HG02623 (cell line): Measurements from ENCODE around the gene C16orf95.
"Not testable (repeated sequence)": the region's sequence is repeated elsewhere in the genome, so short reads cannot be mapped to it uniquely, and the experiment has no call there.

ENCODE experiments used
- ATAC-seq: cut with Tn5 transposase; IDR thresholded peaks from one replicate; pipeline ENCODE4 v1.9.1; 2021; ENCODE audit warnings: moderate library complexity; ENCODE audit not compliant: unreplicated experiment

The C16orf95 gene

GRCh38 chr16:87316923-87317749, at the start of gene C16orf95:
Gene C16orf95 (minus strand): TSS chr16:87317392. CDS start chr16:87317242, 150 bp downstream.
- ATAC-seq: peak; percentile 89

- no peak for ATAC-seq
Measured at GRCh38 chr16:87366930-87367329, 49.7 kb upstream of the C16orf95 start.

DNA sequence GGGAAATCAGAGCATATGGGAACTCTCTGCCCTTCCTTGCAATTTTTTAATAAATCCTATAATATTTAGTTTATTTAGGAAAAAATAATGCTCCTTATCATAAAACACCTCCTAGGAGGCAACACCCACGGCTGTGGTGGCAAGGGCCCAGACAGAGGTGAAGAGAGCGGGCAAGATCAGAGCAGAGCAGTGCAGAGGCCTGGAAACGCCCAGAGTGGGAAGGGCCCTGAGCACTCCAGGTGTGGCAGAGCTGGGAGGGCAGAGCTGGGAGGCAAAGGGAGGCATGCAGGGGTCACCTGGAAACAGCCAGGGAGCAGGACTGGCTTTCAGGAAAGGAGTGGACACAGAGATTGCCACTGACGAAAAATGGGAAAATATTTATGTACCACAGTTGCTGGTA, 49.1 kb upstream of the C16orf95 start:
- no peak for ATAC-seq

GRCh38 chr16:87365021-87365713, 48.0 kb upstream of the C16orf95 start:
- ATAC-seq: no peak

DNA sequence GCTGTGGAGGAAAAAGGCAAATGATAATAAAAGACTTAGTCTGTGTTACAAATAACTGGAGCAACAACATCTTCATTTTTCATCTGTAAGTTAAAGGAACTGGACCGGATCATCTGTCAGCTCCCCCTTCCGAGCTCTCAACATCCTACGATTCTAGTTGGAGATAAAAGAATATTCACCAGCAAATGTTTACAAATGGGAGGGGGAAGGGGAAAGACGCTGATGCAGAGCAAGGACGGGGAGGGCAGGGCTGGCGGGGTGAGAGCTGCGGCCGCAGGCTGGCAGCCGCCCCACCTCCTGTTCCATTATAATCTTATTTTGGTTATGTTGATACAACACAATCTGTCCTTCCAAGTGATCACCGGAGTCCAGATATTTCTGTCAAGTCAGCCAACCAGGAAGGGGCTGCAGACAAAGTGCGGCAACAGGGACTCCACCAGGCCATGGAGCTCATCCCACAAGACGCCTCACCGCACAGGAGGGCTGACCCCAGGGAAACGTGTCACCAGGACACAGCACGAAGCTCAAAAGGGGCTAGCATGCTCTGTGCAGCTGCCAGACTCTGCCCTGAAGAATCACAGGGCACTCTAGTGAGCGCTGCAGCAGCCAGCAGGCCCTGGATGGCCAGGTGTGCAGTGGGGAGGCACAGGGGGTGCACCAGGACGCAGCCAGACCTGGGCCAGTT, 46.7 kb upstream of the C16orf95 start:
- no peak for ATAC-seq

DNA sequence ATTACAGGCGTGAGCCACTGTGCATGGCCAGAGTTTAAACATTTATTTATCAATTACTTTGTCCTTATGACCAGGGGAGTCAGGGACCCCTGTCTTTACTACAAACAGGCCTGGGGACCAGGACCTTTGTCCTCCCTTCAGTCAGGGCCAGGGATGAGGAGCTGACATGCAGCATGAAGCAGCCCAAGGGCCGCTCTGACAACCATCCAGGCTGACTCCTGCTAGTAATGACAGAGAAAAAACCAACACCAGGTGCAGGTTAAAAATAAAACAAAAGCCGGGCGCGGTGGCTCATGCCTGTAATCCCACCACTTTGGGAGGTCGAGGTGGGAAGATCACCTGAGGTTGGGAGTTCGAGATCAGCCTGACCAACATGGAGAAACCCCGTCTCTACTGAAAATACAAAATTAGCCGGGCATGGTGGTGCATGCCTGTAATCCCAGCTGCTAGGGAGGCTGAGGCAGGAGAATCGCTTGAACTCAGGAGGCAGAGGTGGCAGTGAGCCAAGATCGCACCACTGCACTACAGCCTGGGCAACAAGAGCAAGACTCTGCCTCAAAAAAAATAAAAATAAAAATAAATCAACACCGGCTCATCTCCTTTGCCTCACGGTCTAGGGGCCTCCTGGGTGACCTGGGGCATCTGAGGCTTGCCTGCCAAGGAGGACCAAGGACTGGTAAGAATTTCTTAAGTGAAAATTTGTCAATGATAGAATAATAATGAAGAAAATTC, 45.8 kb upstream of the C16orf95 start:
- not testable (repeated sequence) for ATAC-seq

DNA sequence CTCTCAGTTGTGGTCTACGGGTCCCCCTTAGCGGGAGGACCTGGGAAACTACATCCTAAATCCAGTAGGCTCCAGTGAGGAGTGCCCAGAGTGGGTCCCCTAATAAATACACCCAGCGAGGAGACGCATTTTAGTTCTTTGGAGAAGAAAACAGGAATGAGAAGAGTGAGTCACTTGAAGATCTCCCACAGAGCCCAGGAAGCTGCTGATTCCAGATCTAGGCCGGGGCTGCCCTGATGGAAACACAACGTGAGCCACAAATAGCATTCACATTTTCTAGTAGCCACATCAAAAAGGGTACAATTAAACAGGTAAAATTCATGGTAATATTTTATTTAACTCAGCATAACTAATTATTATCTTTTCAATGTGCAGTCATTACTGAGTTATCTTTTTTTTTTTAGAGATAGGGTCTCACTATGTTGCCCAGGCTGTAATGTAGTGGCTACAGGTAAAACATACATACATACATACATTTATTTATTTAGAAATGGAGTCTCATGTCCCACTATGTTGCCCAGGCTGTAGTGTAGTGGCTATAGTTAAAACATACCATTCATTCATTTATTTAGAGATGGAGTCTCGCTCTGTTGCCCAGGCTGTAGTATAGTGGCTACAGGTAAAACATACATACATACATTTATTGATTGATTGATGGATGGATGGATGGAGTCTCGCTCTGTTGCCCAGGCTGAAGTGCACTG, 44.9 kb upstream of the C16orf95 start:
- ATAC-seq: no peak

- ATAC-seq: no peak
Measured at GRCh38 chr16:87360862-87361610, 43.8 kb upstream of the C16orf95 start.

DNA sequence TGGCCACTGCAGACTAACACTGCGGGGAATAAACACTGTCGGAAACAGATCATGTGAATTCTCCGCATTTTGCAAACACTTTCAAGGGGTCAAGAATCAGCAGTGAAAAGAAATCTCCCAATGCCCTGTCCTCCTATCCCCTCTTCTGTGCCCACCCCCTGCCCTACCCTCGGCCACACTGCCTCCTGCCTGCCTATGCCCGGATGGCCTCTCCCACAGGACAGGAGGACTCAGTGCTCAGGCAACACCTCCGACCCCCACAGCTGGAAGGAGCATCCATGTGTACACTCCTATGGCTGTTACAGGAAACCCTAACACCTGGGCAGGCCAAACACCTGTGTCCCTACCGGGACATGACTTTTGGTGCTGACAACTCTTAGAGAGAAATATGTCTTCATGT, 41.9 kb upstream of the C16orf95 start:
- ATAC-seq: no peak

GRCh38 chr16:87358696-87359095, 41.5 kb upstream of the C16orf95 start:
- no peak for ATAC-seq

GRCh38 chr16:87358250-87358649, 41.1 kb upstream of the C16orf95 start:
- ATAC-seq: no peak

DNA sequence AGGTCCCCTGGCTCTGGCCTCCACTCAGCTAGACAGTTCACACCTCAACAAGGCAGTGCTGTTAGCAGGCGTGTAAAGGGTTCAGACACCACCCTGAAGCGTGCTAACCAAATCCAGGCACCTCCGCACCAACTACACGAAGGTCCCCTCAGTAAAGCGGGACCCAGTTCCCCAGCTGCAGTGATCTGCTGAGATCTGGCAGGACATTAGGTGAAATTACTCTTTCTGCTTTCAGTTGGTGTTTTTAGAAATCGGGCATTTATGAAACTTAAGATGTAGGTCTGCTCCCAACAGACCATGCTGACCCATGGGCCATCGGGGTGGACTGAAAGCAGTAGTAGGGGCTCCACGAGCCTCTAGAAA, 39.3 kb upstream of the C16orf95 start:
- no peak for ATAC-seq

DNA sequence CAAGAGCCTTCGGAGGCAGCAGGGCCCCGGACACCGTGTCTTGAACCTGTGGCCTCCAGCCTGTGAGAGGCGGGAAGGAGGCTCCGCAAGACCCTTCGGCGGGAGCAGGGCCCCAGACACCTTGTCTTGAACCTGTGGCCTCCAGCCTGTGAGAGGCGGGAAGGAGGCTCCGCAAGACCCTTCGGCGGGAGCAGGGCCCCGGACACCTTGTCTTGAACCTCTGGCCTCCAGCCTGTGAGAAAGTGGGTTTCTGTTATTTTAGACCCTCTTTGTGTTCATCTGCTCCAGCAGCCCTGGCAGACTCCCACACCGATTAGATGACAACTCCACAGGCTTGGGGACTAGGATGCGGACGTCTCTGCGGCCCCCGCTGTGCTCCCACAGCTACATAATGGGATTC, 36.4 kb upstream of the C16orf95 start:
- no peak for ATAC-seq

DNA sequence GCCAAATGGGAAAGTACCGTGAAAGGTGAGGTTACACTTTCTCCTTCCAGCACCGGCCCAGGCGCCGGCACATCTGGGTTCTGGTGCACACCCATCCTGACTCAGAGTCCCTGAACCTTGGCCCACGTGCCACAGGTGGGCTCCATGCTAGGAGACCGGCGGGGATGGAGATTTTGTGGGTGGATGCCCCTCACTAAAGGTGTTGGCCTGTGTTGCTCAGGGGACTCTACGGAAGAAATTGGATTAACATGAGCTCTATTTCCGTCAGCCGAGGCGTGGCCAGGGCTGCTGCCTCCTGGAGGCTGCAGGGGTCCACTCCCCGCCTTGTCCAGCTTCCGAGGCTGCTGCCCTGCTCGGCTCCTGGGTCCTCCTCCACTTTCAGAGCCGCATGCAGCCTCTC, 35.6 kb upstream of the C16orf95 start:
- no peak for ATAC-seq

GRCh38 chr16:87351320-87351698, 34.1 kb upstream of the C16orf95 start:
- no peak for ATAC-seq

DNA sequence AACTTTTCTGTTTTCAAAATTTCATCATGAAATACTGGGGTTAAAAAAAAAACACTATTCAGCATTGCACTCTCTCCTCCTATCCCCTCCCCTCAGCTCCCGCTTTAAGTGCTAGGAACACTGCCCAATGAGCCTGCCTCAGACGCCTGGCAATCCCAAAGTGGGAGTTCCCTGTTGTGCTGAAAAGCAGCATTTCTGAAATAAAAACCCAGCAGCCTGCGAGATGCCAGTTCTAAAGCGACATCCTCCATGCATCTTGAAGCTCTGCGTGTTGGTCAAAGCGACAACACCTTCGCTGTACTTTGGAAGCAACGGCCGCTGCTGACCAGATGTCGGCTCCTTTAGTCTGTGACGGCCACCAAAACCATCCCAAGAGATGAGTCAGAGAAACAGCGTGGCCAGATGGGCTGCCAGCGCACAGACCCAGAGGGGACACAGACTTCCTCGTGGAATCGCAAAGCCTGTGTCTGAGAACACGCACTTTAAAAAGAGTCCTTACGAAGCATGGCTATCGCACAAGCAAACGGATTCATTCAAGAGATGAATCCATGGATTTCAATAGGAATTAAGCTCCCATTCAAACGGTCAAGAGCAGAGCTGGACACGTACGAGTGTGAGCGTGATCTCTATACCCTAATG, 33.6 kb upstream of the C16orf95 start:
- ATAC-seq: no peak

GRCh38 chr16:87350031-87350430, 32.8 kb upstream of the C16orf95 start:
- ATAC-seq: no peak

GRCh38 chr16:87348616-87349157, 31.5 kb upstream of the C16orf95 start:
- ATAC-seq: no peak
